ENCODE measurements around the gene ZNF236. TPM values are rescaled to one million over a fixed set of nuclear protein-coding genes. Genes with fewer than 3 reads are reported as not detected.

Gene ZNF236
- total and polyA plus RNA-seq, 2 donors (not counting 1 experiment from before 2014, with no cell fraction given), result 8.9 to 39.5 TPM

DNA sequence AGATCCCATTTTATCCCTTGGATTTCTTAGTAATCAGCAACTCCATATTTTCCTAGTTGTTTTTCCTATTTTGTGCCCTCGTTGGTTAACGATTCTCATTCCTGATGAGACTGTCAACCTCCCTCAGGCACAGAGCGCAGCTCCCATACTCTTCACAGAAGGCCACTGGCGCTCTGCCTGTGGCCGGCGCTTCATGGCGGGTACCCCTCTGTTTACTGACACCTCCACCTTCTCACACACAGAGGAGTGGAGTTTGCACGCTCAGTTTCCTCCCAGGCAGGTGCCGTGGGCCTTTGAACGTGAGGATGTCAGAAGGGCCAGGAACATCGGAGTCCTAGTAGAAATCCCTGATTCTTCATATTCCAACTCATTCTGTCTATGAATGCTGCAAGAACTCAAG lies 171.2 kb downstream of the ZNF236 start:
- intact Hi-C loops (cut with micrococcal nuclease), result no loop called here
- H3K4me3 Mint-ChIP-seq, result no peak overlapping the region
- no peak overlapping the region for H3K27ac Mint-ChIP-seq

DNA sequence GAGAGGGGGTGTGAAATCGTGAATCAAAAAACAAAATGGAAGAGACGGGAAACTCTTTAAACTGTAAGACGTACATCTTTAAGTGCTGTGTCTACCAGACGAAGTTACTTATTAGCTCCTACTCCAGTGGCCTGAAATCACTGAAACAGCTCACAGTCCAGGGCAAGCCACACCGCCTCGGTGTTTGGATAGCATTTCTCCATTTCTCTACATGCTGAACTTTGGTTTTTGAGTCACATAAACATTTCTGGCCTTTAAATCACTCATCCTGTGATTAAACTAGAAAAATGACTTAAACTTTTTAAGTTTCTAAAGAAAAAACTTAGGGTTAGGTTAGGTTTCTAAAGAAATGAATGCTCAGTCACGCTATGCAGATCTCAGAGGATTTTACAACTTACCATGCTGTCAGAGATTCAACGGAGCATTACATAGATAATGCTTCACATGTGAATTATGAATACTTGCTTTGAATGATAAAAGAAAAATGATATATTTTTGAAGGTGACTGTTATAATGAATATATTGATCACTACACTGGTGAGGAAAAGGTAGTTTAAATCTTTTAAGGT lies 171.8 kb downstream of the ZNF236 start:
- CTCF ChIA-PET, result interaction anchor here (0.7 to 7.9 kb wide), 5 partner anchors 8 to 81 kb away, joined by 3 to 43 read pairs (median 5); no protein-coding TSS in a partner anchor
- TF ChIP-seq, protein P1, sequence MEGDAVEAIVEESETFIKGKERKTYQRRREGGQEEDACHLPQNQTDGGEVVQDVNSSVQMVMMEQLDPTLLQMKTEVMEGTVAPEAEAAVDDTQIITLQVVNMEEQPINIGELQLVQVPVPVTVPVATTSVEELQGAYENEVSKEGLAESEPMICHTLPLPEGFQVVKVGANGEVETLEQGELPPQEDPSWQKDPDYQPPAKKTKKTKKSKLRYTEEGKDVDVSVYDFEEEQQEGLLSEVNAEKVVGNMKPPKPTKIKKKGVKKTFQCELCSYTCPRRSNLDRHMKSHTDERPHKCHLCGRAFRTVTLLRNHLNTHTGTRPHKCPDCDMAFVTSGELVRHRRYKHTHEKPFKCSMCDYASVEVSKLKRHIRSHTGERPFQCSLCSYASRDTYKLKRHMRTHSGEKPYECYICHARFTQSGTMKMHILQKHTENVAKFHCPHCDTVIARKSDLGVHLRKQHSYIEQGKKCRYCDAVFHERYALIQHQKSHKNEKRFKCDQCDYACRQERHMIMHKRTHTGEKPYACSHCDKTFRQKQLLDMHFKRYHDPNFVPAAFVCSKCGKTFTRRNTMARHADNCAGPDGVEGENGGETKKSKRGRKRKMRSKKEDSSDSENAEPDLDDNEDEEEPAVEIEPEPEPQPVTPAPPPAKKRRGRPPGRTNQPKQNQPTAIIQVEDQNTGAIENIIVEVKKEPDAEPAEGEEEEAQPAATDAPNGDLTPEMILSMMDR (IDR thresholded peaks at IDR 0.05), result no peak

More for the DNA sequence above, 171.2 kb downstream of the ZNF236 start:
- no peaks in the 10 kb centered on the region for H3K9me3 ChIP-seq (ENCODE audit: control extremely low read depth in 1 of 3, control insufficient read depth in 2 of 3, insufficient read depth in 1 of 3, low read length in 2 of 3)
- H3K4me3 ChIP-seq (ENCODE audit: control extremely low read depth in 1 of 5, extremely low read depth in 1 of 5, insufficient read depth in 1 of 5, low read depth in 2 of 5, low read length in 4 of 5), result no peak overlapping the region
- ATAC-seq (ENCODE audit: low read depth) (no peak), DNase-seq (no peak)
- WGBS (ENCODE audit: insufficient coverage), result 96% methylated on average over 11 of the region's 11 CpGs
- CTCF ChIA-PET, result interaction anchor here (0.7 to 7.9 kb wide), 4 partner anchors 9 to 71 kb away, joined by 3 to 43 read pairs (median 5); no protein-coding TSS in a partner anchor
- no peaks in the 10 kb centered on the region for H3K36me3 ChIP-seq (replicated peaks in 1 of 2; ENCODE audit: control extremely low read depth in 1 of 2, control insufficient read depth in 1 of 2, extremely low read depth in 1 of 2, insufficient read depth in 2 of 2, low read length in 1 of 2)
- no peak overlapping the region for H3K27ac ChIP-seq (ENCODE audit: low read length in 2 of 2)
- no peak overlapping the region for H2AFZ ChIP-seq (ENCODE audit: insufficient read depth, low read depth, low read length, poor library complexity, severe bottlenecking)
- H3K79me2 ChIP-seq (ENCODE audit: control insufficient read depth, insufficient read depth, low read length), result no peaks in the 10 kb centered on the region
- H3K4me1 ChIP-seq (ENCODE audit: control insufficient read depth in 2 of 2, insufficient read depth in 2 of 2, low read length in 2 of 2), result peaks cover 0 to 18% of the 10 kb centered on the region in 2 donors
- H4K20me1 ChIP-seq (ENCODE audit: control insufficient read depth, insufficient read depth, low read length, poor library complexity, severe bottlenecking), result no peaks in the 10 kb centered on the region
- H3K4me1 Mint-ChIP-seq, result peaks cover 20% of the 10 kb centered on the region
- POLR2A ChIA-PET, result no interaction called here
- peaks cover 0 to 2% (median 0%) of the 10 kb centered on the region in 4 experiments for H3K27me3 ChIP-seq (replicated peaks in 1 of 4; ENCODE audit: control extremely low read depth in 1 of 4, control insufficient read depth in 3 of 4, insufficient read depth in 4 of 4, low read length in 3 of 4)
- no peak overlapping the region for H3K4me2 ChIP-seq (replicated peaks; ENCODE audit: low read depth, low read length, poor library complexity, severe bottlenecking)
- no peak overlapping the region for H3K9ac ChIP-seq (ENCODE audit: low read length)
- no peaks in the 10 kb centered on the region for H3K27me3 Mint-ChIP-seq
- no peak for TF ChIP-seq EZH2 (IDR thresholded peaks at IDR 0.05; ENCODE audit: borderline replicate concordance, insufficient read depth, low read depth, low read length, poor library complexity, severe bottlenecking)
- TF ChIP-seq, protein P1 (IDR thresholded peaks at IDR 0.05), result no peak
- no peaks in the 10 kb centered on the region for H3K9me3 Mint-ChIP-seq (ENCODE audit: insufficient read depth)

More for the DNA sequence above, 171.8 kb downstream of the ZNF236 start:
- peaks cover 0 to 12% of the 10 kb centered on the region in 2 donors for H3K4me1 ChIP-seq (ENCODE audit: control insufficient read depth in 2 of 2, insufficient read depth in 2 of 2, low read length in 2 of 2)
- peaks cover 0 to 2% (median 0%) of the 10 kb centered on the region in 4 experiments for H3K27me3 ChIP-seq (replicated peaks in 1 of 4; ENCODE audit: control extremely low read depth in 1 of 4, control insufficient read depth in 3 of 4, insufficient read depth in 4 of 4, low read length in 3 of 4)
- H3K4me3 Mint-ChIP-seq, result no peak overlapping the region
- no peak overlapping the region for H3K27ac Mint-ChIP-seq
- H4K20me1 ChIP-seq (ENCODE audit: control insufficient read depth, insufficient read depth, low read length, poor library complexity, severe bottlenecking), result no peaks in the 10 kb centered on the region
- no peak overlapping the region for H3K9ac ChIP-seq (ENCODE audit: low read length)
- H3K36me3 ChIP-seq (replicated peaks in 1 of 2; ENCODE audit: control extremely low read depth in 1 of 2, control insufficient read depth in 1 of 2, extremely low read depth in 1 of 2, insufficient read depth in 2 of 2, low read length in 1 of 2), result no peaks in the 10 kb centered on the region
- 91% methylated on average over 4 of the region's 8 CpGs for WGBS (ENCODE audit: insufficient coverage)
- H3K27ac ChIP-seq (ENCODE audit: low read length in 2 of 2), result no peak overlapping the region
- H3K4me1 Mint-ChIP-seq, result peaks cover 15% of the 10 kb centered on the region
- intact Hi-C loops (cut with micrococcal nuclease), result no loop called here
- no peaks in the 10 kb centered on the region for H3K79me2 ChIP-seq (ENCODE audit: control insufficient read depth, insufficient read depth, low read length)
- H3K27me3 Mint-ChIP-seq, result no peaks in the 10 kb centered on the region
- H3K4me2 ChIP-seq (replicated peaks; ENCODE audit: low read depth, low read length, poor library complexity, severe bottlenecking), result no peak overlapping the region
- H2AFZ ChIP-seq (ENCODE audit: insufficient read depth, low read depth, low read length, poor library complexity, severe bottlenecking), result no peak overlapping the region
- H3K9me3 Mint-ChIP-seq (ENCODE audit: insufficient read depth), result no peaks in the 10 kb centered on the region
- no peak overlapping the region for H3K4me3 ChIP-seq (ENCODE audit: control extremely low read depth in 1 of 5, extremely low read depth in 1 of 5, insufficient read depth in 1 of 5, low read depth in 2 of 5, low read length in 4 of 5)
- H3K9me3 ChIP-seq (ENCODE audit: control extremely low read depth in 1 of 3, control insufficient read depth in 2 of 3, insufficient read depth in 1 of 3, low read length in 2 of 3), result no peaks in the 10 kb centered on the region
- DNase-seq (no peak), ATAC-seq (ENCODE audit: low read depth) (no peak)
- POLR2A ChIA-PET, result no interaction called here
